KOPT-K1 (cell line): Measurements from ENCODE around the gene TMEM184A.

Experiments used
- H3K27ac ChIP-seq: fragments of 200-600 bp; sonication (generic); 2 replicates; pipeline ENCODE4 v1.5.1; 2016; ENCODE audit warnings: antibody characterized with exemption, mild to moderate bottlenecking, low read depth, low read length; ENCODE audit not compliant: poor library complexity, severe bottlenecking
- H3K36me3 ChIP-seq: fragments of 200-600 bp; sonication (generic); 2 replicates; pipeline ENCODE4 v1.5.1; 2017; ENCODE audit warnings: antibody characterized with exemption, mild to moderate bottlenecking, low read length, moderate library complexity; ENCODE audit not compliant: insufficient read depth
- H3K9me3 ChIP-seq: fragments of 200-600 bp; sonication (generic); 2 replicates; pipeline ENCODE4 v1.5.1; 2017; ENCODE audit warnings: antibody characterized with exemption, low read length, mild to moderate bottlenecking; ENCODE audit not compliant: insufficient read depth, poor library complexity, severe bottlenecking

Gene TMEM184A

DNA sequence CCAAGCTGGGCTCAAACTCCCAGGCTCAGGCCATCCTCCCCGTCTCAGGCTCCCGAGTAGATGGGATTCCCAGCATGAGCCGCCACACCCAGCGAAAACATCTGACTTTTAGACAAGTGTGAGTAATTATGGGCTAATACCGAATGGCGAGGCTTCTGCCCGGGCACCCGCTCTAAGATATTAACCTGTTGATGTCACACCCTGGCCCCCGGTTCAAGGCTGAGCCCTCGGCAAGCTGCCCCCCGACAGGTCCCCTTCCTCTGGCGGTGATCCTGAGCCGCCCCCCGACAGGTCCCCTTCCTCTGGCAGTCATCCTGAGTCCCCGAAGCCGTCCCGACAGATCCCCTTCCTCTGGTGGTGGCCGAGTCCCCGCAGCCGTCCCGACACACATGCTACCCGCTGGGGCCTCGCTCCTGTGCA, 8.6 kb upstream of the TMEM184A start:
- H3K9me3 ChIP-seq = no peaks in the 10 kb centered on the region
- H3K36me3 ChIP-seq = peaks cover 34% of the 10 kb centered on the region
- H3K27ac ChIP-seq = no peak overlapping the region

DNA sequence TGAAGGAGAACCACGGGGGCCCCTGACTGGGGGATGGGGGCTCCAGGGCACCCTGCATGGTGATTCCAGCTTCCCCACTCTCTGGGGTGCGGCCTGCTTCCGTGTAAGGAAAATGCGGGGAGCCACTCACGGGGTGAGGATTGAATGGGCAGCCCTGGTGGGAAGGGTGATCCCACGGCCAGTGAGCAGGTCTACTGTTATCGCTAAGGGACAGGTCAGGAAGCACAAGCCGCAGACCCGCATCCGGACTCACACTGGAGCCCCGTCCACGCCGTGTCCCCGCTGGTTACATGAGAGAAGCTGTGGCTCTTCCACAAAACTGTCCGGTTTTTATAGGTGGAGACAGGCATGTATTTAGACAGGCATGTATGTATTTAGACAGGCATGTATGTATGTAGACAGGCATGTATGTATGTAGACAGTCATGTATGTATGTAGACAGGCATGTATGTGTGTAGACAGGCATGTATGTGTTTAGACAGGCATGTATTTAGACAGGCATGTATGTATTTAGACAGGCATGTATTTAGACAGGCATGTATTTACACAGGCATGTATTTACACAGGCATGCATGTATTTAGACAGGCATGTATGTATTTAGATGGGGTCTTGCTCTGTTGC, 8.1 kb upstream of the TMEM184A start:
- H3K27ac ChIP-seq = no peak overlapping the region
- peaks cover 34% of the 10 kb centered on the region for H3K36me3 ChIP-seq
- no peaks in the 10 kb centered on the region for H3K9me3 ChIP-seq

DNA sequence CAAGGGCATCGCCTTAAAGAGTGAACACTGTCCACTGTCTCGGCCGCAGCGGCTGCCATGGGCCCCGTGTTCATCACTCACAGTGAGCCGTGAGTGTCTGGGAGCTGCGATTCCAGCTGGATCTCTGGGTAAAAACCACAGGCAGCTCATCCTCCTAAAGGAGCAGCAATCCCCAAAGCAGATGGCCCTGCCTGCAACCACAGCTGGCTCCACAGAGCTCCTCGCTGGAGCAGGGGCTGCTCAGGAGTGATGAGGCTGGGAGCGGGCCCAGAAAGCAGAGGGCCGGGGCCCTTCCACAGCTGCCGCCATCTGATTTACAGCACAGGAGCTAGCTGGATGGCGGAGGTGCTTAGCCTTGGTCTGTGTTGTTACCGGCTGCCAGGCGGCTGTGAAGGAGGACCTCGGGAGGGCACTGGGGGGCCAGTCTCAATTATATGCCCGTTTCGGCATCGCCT, 6.6 kb upstream of the TMEM184A start:
- Histone ChIP-seq H3K9me3 (no peaks in the 10 kb centered on the region), H3K27ac (no peak overlapping the region), H3K36me3 (peaks cover 28% of the 10 kb centered on the region)

- H3K9me3 ChIP-seq = no peaks in the 10 kb centered on the region
- H3K27ac ChIP-seq = no peak overlapping the region
- peaks cover 23% of the 10 kb centered on the region for H3K36me3 ChIP-seq
Observed at GRCh38 chr7:1562116-1562515, 6.1 kb upstream of the TMEM184A start.

GRCh38 chr7:1561036-1561940, 5.3 kb upstream of the TMEM184A start:
- Histone ChIP-seq H3K9me3 (no peaks in the 10 kb centered on the region), H3K27ac (no peak overlapping the region), H3K36me3 (peaks cover 15% of the 10 kb centered on the region)

GRCh38 chr7:1560620-1561031, 4.6 kb upstream of the TMEM184A start:
- Histone ChIP-seq H3K9me3 (no peaks in the 10 kb centered on the region), H3K27ac (no peak overlapping the region), H3K36me3 (peaks cover 9% of the 10 kb centered on the region)

GRCh38 chr7:1559626-1560590, 3.9 kb upstream of the TMEM184A start:
- Histone ChIP-seq H3K36me3 (peaks cover 2% of the 10 kb centered on the region), H3K27ac (no peak overlapping the region), H3K9me3 (no peaks in the 10 kb centered on the region)

DNA sequence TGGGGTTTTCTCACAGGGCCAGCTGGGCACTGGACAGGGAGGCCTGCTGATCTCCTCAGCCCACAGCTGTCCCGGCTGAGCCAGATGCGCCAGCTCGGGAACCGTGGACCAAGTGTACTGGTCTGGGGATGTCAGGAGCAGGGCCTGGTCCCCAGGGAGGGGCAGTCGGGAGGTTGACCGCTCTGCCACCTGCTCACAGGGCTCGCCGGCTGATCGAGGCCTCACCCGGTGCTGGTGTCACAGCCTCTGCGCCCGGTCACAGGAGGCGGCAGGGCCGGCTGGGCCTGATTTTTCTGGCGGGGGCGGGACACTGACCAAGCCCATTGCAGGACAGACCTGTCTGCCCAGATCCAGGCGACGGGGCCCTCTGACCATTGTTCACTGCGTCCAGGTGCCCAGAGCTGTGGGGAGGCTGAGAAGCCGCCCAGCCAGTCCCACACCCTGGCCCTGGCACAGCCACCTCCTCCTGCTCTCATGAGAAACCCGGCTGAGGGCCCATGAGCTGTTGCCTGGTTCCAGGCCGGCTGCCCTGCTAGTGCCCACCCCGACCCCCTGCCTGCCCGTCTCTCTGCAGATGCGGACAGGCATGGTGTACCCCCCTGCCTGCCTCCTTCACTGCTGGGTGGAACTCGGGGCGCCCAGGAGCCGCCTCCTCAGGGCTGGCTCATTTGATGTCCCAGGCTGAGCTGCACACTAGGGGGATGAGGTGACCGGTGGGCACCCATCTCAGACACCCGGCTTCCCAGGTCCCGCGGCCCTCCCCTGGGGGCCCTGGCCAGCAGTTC, 3.0 kb upstream of the TMEM184A start:
- Histone ChIP-seq H3K27ac (no peak overlapping the region), H3K9me3 (no peaks in the 10 kb centered on the region), H3K36me3 (no peaks in the 10 kb centered on the region)

GRCh38 chr7:1558181-1558811, 2.3 kb upstream of the TMEM184A start:
- no peaks in the 10 kb centered on the region for H3K36me3 ChIP-seq
- no peaks in the 10 kb centered on the region for H3K9me3 ChIP-seq
- H3K27ac ChIP-seq = no peak overlapping the region

DNA sequence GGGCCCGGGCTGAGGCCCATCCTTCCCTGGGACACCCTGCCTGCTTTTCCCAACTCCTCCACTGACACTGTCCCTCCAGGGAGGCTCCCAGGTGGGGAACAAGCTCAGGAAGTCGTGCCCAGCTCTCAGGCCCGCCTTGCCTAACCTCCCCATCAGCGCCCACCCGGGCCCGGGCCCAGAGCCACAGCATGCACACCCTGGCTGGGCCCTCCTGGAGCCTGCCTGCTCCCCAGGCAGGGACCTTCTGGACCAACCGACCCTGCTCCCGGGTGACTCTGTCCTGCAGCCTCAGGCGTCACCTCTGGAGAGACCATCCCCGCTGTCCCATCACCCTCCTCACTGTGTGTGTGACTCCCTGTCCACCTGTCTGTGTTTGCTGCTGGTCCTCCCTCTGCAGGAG, 1.8 kb upstream of the TMEM184A start:
- Histone ChIP-seq H3K27ac (no peak overlapping the region), H3K9me3 (no peaks in the 10 kb centered on the region), H3K36me3 (no peaks in the 10 kb centered on the region)

GRCh38 chr7:1557006-1557405, 1.0 kb upstream of the TMEM184A start:
- no peak overlapping the region for H3K27ac ChIP-seq

GRCh38 chr7:1555046-1555812, 776 bp downstream of the TMEM184A start:
- H3K36me3 ChIP-seq = no peaks in the 10 kb centered on the region
- no peaks in the 10 kb centered on the region for H3K9me3 ChIP-seq
- H3K27ac ChIP-seq = no peak overlapping the region

More at GRCh38 chr7:1557006-1557405, 1.0 kb upstream of the TMEM184A start:
- Histone ChIP-seq H3K36me3 (no peaks in the 10 kb centered on the region), H3K9me3 (no peaks in the 10 kb centered on the region)

GRCh38 chr7:1554333-1555045, 1.5 kb downstream of the TMEM184A start:
- Histone ChIP-seq H3K27ac (no peak overlapping the region), H3K9me3 (no peaks in the 10 kb centered on the region), H3K36me3 (no peaks in the 10 kb centered on the region)
